B cell (primary cell): ENCODE measurements around the gene PTPN1. TPM values are rescaled to one million over a fixed set of nuclear protein-coding genes. Genes with fewer than 3 reads are reported as not detected.
A peak's percentile ranks its signal among the peaks of the same experiment; 100 is the strongest.

Experiments
- ATAC-seq: fragments of 200-7000 bp; cut with Tn5 transposase; one replicate; pipeline ENCODE4 v1.10.0; 2021; ENCODE audit warnings: low read depth, mild to moderate bottlenecking, moderate number of reproducible peaks, moderate library complexity
- CTCF ChIA-PET: fragments of 350-600 bp; sonication (Branson Sonifier 250); formaldehyde crosslinking; loops from one replicate; lab custom pipeline; 2021; ENCODE audit warnings: antibody characterized with exemption, inconsistent platforms; lab: Charles Lee
- POLR2A ChIA-PET: fragments of 350-600 bp; sonication (Branson Sonifier 250); formaldehyde crosslinking; loops from one replicate; lab custom pipeline; 2021; ENCODE audit warnings: antibody characterized with exemption; lab: Charles Lee
- DNase-seq: peaks from one replicate; pipeline ENCODE4 v3.0.0; 2013
- H2AFZ ChIP-seq: 2 replicates; pipeline ENCODE4 v1.6.1; 2012; ENCODE audit warnings: mild to moderate bottlenecking, low read depth, low read length; ENCODE audit not compliant: insufficient read depth, poor library complexity, severe bottlenecking
- H3K27ac ChIP-seq, 2 donors: 1 replicate in 1 of 2; 2 replicates in 1 of 2; pipeline ENCODE4 v1.5.1; 2012 to 2013; ENCODE audit warnings: low read length in 2 of 2, mild to moderate bottlenecking in 2 of 2, moderate library complexity in 1 of 2
- H3K27me3 ChIP-seq, 4 experiments: fragments of 200-600 bp in 1 of 4; sonication (generic) in 1 of 4; replicated peaks in 1 of 4; 1 replicate in 2 of 4; 2 replicates in 2 of 4; pipeline versions ENCODE4 v1.6.1 to v1.7.0; 2013 to 2016; ENCODE audit warnings: low read length in 3 of 4, mild to moderate bottlenecking in 2 of 4, mixed read lengths in 1 of 4, moderate library complexity in 1 of 4; ENCODE audit not compliant: insufficient read depth in 4 of 4, control insufficient read depth in 3 of 4; ENCODE audit errors: control extremely low read depth in 1 of 4
- H3K36me3 ChIP-seq, 2 experiments: replicated peaks in 1 of 2; 1 replicate in 1 of 2; 2 replicates in 1 of 2; pipeline versions ENCODE4 v1.6.1 to v1.7.1; 2013; ENCODE audit warnings: low read length in 1 of 2; ENCODE audit not compliant: insufficient read depth in 2 of 2, control insufficient read depth in 1 of 2; ENCODE audit errors: control extremely low read depth in 1 of 2, extremely low read depth in 1 of 2
- H3K4me1 ChIP-seq, 2 donors: fragments of 200-600 bp in 1 of 2; sonication (generic) in 1 of 2; 1 replicate in 1 of 2; 2 replicates in 1 of 2; pipeline versions ENCODE4 v1.5.1 to v1.6.1; 2013 to 2017; ENCODE audit warnings: low read length in 2 of 2; ENCODE audit not compliant: control insufficient read depth in 2 of 2, insufficient read depth in 2 of 2
- H3K4me2 ChIP-seq: replicated peaks from 2 replicates; pipeline ENCODE3; 2012; ENCODE audit warnings: mild to moderate bottlenecking, low read depth, low read length; ENCODE audit not compliant: poor library complexity, severe bottlenecking
- H3K4me3 ChIP-seq, 5 experiments: fragments of 200-600 bp in 1 of 5; sonication (generic) in 1 of 5; 1 replicate in 3 of 5; 2 replicates in 2 of 5; pipeline versions ENCODE4 v1.5.1 to v1.7.0; 2011 to 2016; ENCODE audit warnings: low read length in 4 of 5, mild to moderate bottlenecking in 4 of 5, low read depth in 2 of 5, control low read depth in 1 of 5, moderate library complexity in 1 of 5; ENCODE audit not compliant: insufficient read depth in 1 of 5; ENCODE audit errors: control extremely low read depth in 1 of 5, extremely low read depth in 1 of 5
- H3K79me2 ChIP-seq: fragments of 200-600 bp; sonication (generic); one replicate; pipeline ENCODE4 v1.6.0; 2016; ENCODE audit warnings: low read length; ENCODE audit not compliant: control insufficient read depth, insufficient read depth
- H3K9ac ChIP-seq: fragments of 200-600 bp; sonication (generic); 2 replicates; pipeline ENCODE4 v1.6.1; 2017; ENCODE audit warnings: mild to moderate bottlenecking, low read length, moderate library complexity
- H3K9me3 ChIP-seq, 3 donors: one replicate each; pipeline versions ENCODE4 v1.6.1 to v1.7.1; 2013; ENCODE audit warnings: low read length in 2 of 3; ENCODE audit not compliant: control insufficient read depth in 2 of 3, insufficient read depth in 1 of 3; ENCODE audit errors: control extremely low read depth in 1 of 3
- H4K20me1 ChIP-seq: 2 replicates; pipeline ENCODE4 v1.6.0; 2012; ENCODE audit warnings: mild to moderate bottlenecking, low read length; ENCODE audit not compliant: insufficient read depth, control insufficient read depth, poor library complexity, severe bottlenecking
- H3K27ac Mint-ChIP-seq: one replicate; pipeline ENCODE4 v1.8.0; 2021; ENCODE audit warnings: mixed read lengths
- H3K27me3 Mint-ChIP-seq: one replicate; pipeline ENCODE4 v1.8.0; 2021; ENCODE audit warnings: mixed read lengths
- H3K4me1 Mint-ChIP-seq: one replicate; pipeline ENCODE4 v1.8.0; 2021; ENCODE audit warnings: mixed read lengths
- H3K4me3 Mint-ChIP-seq: one replicate; pipeline ENCODE4 v1.8.0; 2021; ENCODE audit warnings: mixed read lengths
- H3K9me3 Mint-ChIP-seq: one replicate; pipeline ENCODE4 v1.8.0; 2022; ENCODE audit warnings: mixed read lengths; ENCODE audit not compliant: insufficient read depth
- CTCF ChIP-seq: fragments of 200-600 bp; IDR thresholded peaks from one replicate; pipeline ENCODE4 v1.8.0; 2022; ENCODE audit warnings: antibody characterized with exemption, mild to moderate bottlenecking
- EZH2 ChIP-seq: IDR thresholded peaks from 2 replicates; pipeline ENCODE4 v1.6.1; 2012; ENCODE audit warnings: borderline replicate concordance, low read depth, mild to moderate bottlenecking, moderate library complexity, low read length; ENCODE audit not compliant: insufficient read depth, poor library complexity, severe bottlenecking
- WGBS: methylation state at CpG from one replicate; pipeline ENCODE4 v1.1.5; 2013; ENCODE audit warnings: missing lambda C conversion rate; ENCODE audit not compliant: insufficient coverage; 5-methylcytosine and 5-hydroxymethylcytosine counted together
- intact Hi-C: fragments of 100-400 bp; cut with micrococcal nuclease; formaldehyde crosslinking; loops from one replicate; pipeline ENCODE4 v1.10.0; 2022
- polyA plus RNA-seq: library from polyadenylated mRNA; depleted of rRNA; stranded (reverse); fragments of >200 nt; gene quantifications from 2 replicates; pipeline ENCODE4 v1.2.3, GENCODE V29; 2012
- total RNA-seq, 2 donors: library from RNA; stranded (reverse); fragments of 120-200 nt in 1 of 2; gene quantifications; 1 replicate in 1 of 2; 2 replicates in 1 of 2; pipeline versions ENCODE4 v1.2.3 to v1.2.4, GENCODE V29; 2013 to 2022

The PTPN1 gene
- total and polyA plus RNA-seq, 2 donors (not counting 1 experiment from before 2014, with no cell fraction given) = 77.4 to 134 TPM

GRCh38 chr20:50515471-50516106 lies 5.4 kb downstream of the PTPN1 start:
- H3K9ac ChIP-seq = peak overlapping the region; percentile 91

More at GRCh38 chr20:50515471-50516106, 5.4 kb downstream of the PTPN1 start:
- H2AFZ ChIP-seq = no peak overlapping the region
- peaks cover 5% of the 10 kb centered on the region for H4K20me1 ChIP-seq
- peak overlapping the region; percentile 94 to 95 for H3K27ac ChIP-seq
- intact Hi-C loops = loop anchor here (1.0 to 10.0 kb wide), 4 partner anchors 17 to 1331 kb away; partner anchors contain the start of gene STAU1
- Mint-ChIP-seq H3K27ac (peak overlapping the region; percentile 98), H3K4me1 (peaks cover 88% of the 10 kb centered on the region), H3K4me3 (peak overlapping the region; percentile 88), H3K9me3 (no peaks in the 10 kb centered on the region), H3K27me3 (no peaks in the 10 kb centered on the region)
- peaks cover 3 to 15% of the 10 kb centered on the region in 2 experiments for H3K36me3 ChIP-seq
- ChIA-PET POLR2A (interaction anchor here (1.1 to 3.5 kb wide), 2 partner anchors 27 to 55 kb away, joined by 3 to 19 read pairs; no protein-coding TSS in a partner anchor), CTCF (interaction anchor here (0.7 to 10.7 kb wide), 13 partner anchors 9 to 444 kb away, joined by 3 to 180 read pairs (median 3); no protein-coding TSS in a partner anchor)
- peak overlapping the region in 3 of 5 experiments; percentile 26 to 82 (median 31) for H3K4me3 ChIP-seq
- H3K4me1 ChIP-seq = peaks cover 91 to 93% of the 10 kb centered on the region in 2 donors
- H3K4me2 ChIP-seq = peak overlapping the region; percentile 84
- no peaks in the 10 kb centered on the region for H3K9me3 ChIP-seq
- no peak for ATAC-seq
- peaks cover 95% of the 10 kb centered on the region for H3K79me2 ChIP-seq
- no CpG with 5 or more reads among the region's 1 CpG for WGBS
- TF ChIP-seq CTCF = no peak
- TF ChIP-seq EZH2 = no peak
- no peak for DNase-seq
- H3K27me3 ChIP-seq = no peaks in the 10 kb centered on the region
